Central memory CD4-positive, alpha-beta T cell (primary cell): ENCODE results near the gene BCKDK.
A peak's percentile ranks its signal among the peaks of the same experiment; 100 is the strongest.

Source experiments
- DNase-seq: peaks from one replicate; pipeline ENCODE4 v3.0.0; 2022

The BCKDK gene

GRCh38 chr16:31080756-31081419 is 27.3 kb upstream of the BCKDK start:
- no peak for DNase-seq

- DNase-seq, result no peak
These were observed 26.5 kb upstream of the BCKDK start for GRCh38 chr16:31081428-31082351.

- no peak for DNase-seq
These were observed 25.7 kb upstream of the BCKDK start for GRCh38 chr16:31082368-31083045.

- DNase-seq, result no peak
These were observed 25.1 kb upstream of the BCKDK start for GRCh38 chr16:31083081-31083480.

- no peak for DNase-seq
These were observed 24.6 kb upstream of the BCKDK start for GRCh38 chr16:31083556-31083955.

- no peak for DNase-seq
These were observed 24.2 kb upstream of the BCKDK start for GRCh38 chr16:31083981-31084380.

- no peak for DNase-seq
These were observed 23.4 kb upstream of the BCKDK start for GRCh38 chr16:31084584-31085302.

GRCh38 chr16:31085411-31085810 is 22.8 kb upstream of the BCKDK start:
- no peak for DNase-seq

- DNase-seq, result no peak
These were observed 22.1 kb upstream of the BCKDK start for GRCh38 chr16:31085873-31086628.

- no peak for DNase-seq
These were observed 21.6 kb upstream of the BCKDK start for GRCh38 chr16:31086629-31086906.

- DNase-seq, result no peak
These were observed 20.7 kb upstream of the BCKDK start for GRCh38 chr16:31087481-31087880.

GRCh38 chr16:31087971-31088370 is 20.2 kb upstream of the BCKDK start:
- DNase-seq, result no peak

- DNase-seq, result no peak
These were observed 19.6 kb upstream of the BCKDK start, which contains the start of gene PRSS53 for GRCh38 chr16:31088459-31089183. TSS of gene PRSS53 (minus strand) at chr16:31088943. CDS start at chr16:31088809, 134 bp downstream.

GRCh38 chr16:31089199-31089598 is 19.0 kb upstream of the BCKDK start:
- DNase-seq, result no peak

GRCh38 chr16:31090540-31090939 is 17.6 kb upstream of the BCKDK start:
- DNase-seq, result no peak

- DNase-seq, result no peak
These were observed 15.9 kb upstream of the BCKDK start for GRCh38 chr16:31092330-31092729.

GRCh38 chr16:31093132-31093703 is 15.0 kb upstream of the BCKDK start:
- DNase-seq, result no peak

- no peak for DNase-seq
These were observed 14.1 kb upstream of the BCKDK start for GRCh38 chr16:31094088-31094423.

GRCh38 chr16:31094424-31095120 is 13.6 kb upstream of the BCKDK start, which contains the start of gene VKORC1:
TSS of gene VKORC1 (minus strand) at chr16:31094797. CDS start at chr16:31094729, 68 bp downstream.
- DNase-seq, result peak; percentile 87

GRCh38 chr16:31099860-31100638 is 8.1 kb upstream of the BCKDK start:
- no peak for DNase-seq
